ENCODE measurements around the gene RAD51B. TPM values are rescaled to one million over a fixed set of nuclear protein-coding genes. Genes with fewer than 3 reads are reported as not detected.

The RAD51B gene
- total RNA-seq, 1 experiment from 2014 or later: 20.0 TPM

DNA sequence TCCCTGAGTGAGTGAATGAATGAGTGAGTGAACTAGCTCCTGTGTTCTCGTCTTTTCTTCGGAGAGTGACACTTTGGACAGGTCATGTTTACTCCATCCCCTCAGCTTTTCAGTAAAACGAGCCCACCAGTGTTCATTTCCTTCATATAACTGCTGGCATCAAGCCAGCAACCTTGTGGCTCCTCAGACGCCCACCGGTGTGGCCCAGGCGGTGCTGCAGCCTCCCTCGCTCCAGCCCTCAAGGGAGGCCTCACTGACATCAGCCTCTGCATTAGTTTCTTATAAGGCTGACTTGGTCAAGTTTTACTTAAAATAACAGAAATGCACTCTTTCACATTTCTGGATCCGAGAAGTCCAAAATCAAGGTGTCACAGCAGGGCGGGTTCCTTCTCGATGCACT is 785.2 kb downstream of the RAD51B start:
- DNase-seq (ENCODE audit: low read depth, low spot score) (no peak), ATAC-seq (no peak)
- Histone ChIP-seq H2AFZ (ENCODE audit: low read depth, low read length, poor library complexity, severe bottlenecking) (no peak overlapping the region), H3K9me2 (ENCODE audit: insufficient read depth) (no peaks in the 10 kb centered on the region), H3K9me3 (ENCODE audit: control insufficient read depth in 1 of 2, insufficient read depth in 1 of 2, low read depth in 1 of 2, low read length in 2 of 2) (peaks cover 0 to 7% of the 10 kb centered on the region in 2 experiments; a peak in 1 of 4 replicates), H3K27ac (ENCODE audit: low read depth, low read length) (no peak overlapping the region), H3K27me3 (ENCODE audit: insufficient read depth, low read length) (no peaks in the 10 kb centered on the region), H3K4me1 (ENCODE audit: control insufficient read depth in 1 of 2, insufficient read depth in 2 of 2, low read length in 2 of 2) (peaks cover 10 to 15% of the 10 kb centered on the region in 2 experiments), H3K9ac (ENCODE audit: low read length) (no peak overlapping the region), H4K20me1 (ENCODE audit: insufficient read depth) (no peaks in the 10 kb centered on the region), H3K4me2 (ENCODE audit: low read length) (no peak overlapping the region), H3K36me3 (ENCODE audit: control insufficient read depth in 1 of 2, insufficient read depth in 2 of 2, low read length in 2 of 2) (no peaks in the 10 kb centered on the region), H3K79me2 (ENCODE audit: insufficient read depth, low read length) (no peaks in the 10 kb centered on the region), H3K4me3 (replicated peaks in 1 of 2; ENCODE audit: low read depth in 1 of 2, low read length in 2 of 2) (no peak overlapping the region)
- intact Hi-C loops (cut with micrococcal nuclease): no loop called here
- ChIA-PET CTCF (no interaction called here), POLR2A (no interaction called here), RAD21 (ENCODE audit: low non-redundant PET in 1 of 2, low total read pairs in 2 of 2, uncharacterized antibody in 2 of 2, unreplicated experiment in 2 of 2) (no interaction called here)
- no TSS peak for BruUV-seq (replicated peaks)
- TF ChIP-seq JUND (IDR thresholded peaks at IDR 0.05): no peak
- TF ChIP-seq CBX3 (IDR thresholded peaks at IDR 0.05; ENCODE audit: low read depth): no peak
- no peak for TF ChIP-seq ELF1 (IDR thresholded peaks at IDR 0.05; ENCODE audit: borderline replicate concordance, low read depth)
- no peak for TF ChIP-seq SP1 (IDR thresholded peaks at IDR 0.05; ENCODE audit: low read depth)
- no peak for TF ChIP-seq RAD21 (IDR thresholded peaks at IDR 0.05; ENCODE audit: low read depth)
- TF ChIP-seq ZFX (IDR thresholded peaks at IDR 0.05): no peak
- no peak for TF ChIP-seq YY1 (IDR thresholded peaks at IDR 0.05; ENCODE audit: extremely low read depth, insufficient replicate concordance, low read depth, low read length)
- TF ChIP-seq SIN3A (IDR thresholded peaks at IDR 0.05; ENCODE audit: low read depth): no peak
- TF ChIP-seq, protein P1, sequence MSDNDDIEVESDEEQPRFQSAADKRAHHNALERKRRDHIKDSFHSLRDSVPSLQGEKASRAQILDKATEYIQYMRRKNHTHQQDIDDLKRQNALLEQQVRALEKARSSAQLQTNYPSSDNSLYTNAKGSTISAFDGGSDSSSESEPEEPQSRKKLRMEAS (IDR thresholded peaks at IDR 0.05): no peak
- TF ChIP-seq ZNF274 (IDR thresholded peaks at IDR 0.05; ENCODE audit: low read depth, low read length): no peak
- TF ChIP-seq REST (IDR thresholded peaks at IDR 0.05; ENCODE audit: low read depth): no peak
- no peak for TF ChIP-seq SRF (IDR thresholded peaks at IDR 0.05; ENCODE audit: low read depth)

Data from HCT116 (cell line).